ENCODE measurements around the gene LMTK3. TPM values are rescaled to one million over a fixed set of nuclear protein-coding genes. Genes with fewer than 3 reads are reported as not detected.

LMTK3 gene
- total and polyA plus RNA-seq, 9 donors: 0.03 to 0.39 (median 0.14) TPM; not detected in 1

- H3K4me3 ChIP-seq (ENCODE audit: low read length): peak within 1 kb of the TSS; percentile 97
- peak within 1 kb of the TSS; percentile 97 for H3K27ac ChIP-seq (ENCODE audit: low read length)
- H3K27me3 ChIP-seq (ENCODE audit: control insufficient read depth, insufficient read depth, low read length): no peaks in the 10 kb centered on the region
- WGBS (ENCODE audit: insufficient coverage): under 1% methylated on average over 50 of the region's 66 CpGs
- peak; percentile 93 for DNase-seq
- peaks cover 43% of the 10 kb centered on the region for H3K36me3 ChIP-seq (ENCODE audit: control insufficient read depth, insufficient read depth, low read length)
- no peaks in the 10 kb centered on the region for H3K9me3 ChIP-seq (replicated peaks; ENCODE audit: control insufficient read depth, low read depth, low read length)
- H3K4me1 ChIP-seq (ENCODE audit: control insufficient read depth, insufficient read depth, low read length): peaks cover 11% of the 10 kb centered on the region
Observed at GRCh38 chr19:48469289-48469881, 42.2 kb downstream of the LMTK3 start, which contains the start of gene CYTH2. CYTH2 (plus strand) TSS chr19:48469369; CDS start chr19:48469508, 139 bp downstream.

- Histone ChIP-seq H3K36me3 (ENCODE audit: control insufficient read depth, insufficient read depth, low read length) (peaks cover 38% of the 10 kb centered on the region), H3K4me1 (ENCODE audit: control insufficient read depth, insufficient read depth, low read length) (peaks cover 11% of the 10 kb centered on the region), H3K27me3 (ENCODE audit: control insufficient read depth, insufficient read depth, low read length) (no peaks in the 10 kb centered on the region), H3K9me3 (replicated peaks; ENCODE audit: control insufficient read depth, low read depth, low read length) (no peaks in the 10 kb centered on the region), H3K4me3 (ENCODE audit: low read length) (peak overlapping the region; percentile 97), H3K27ac (ENCODE audit: low read length) (peak overlapping the region; percentile 97)
- under 1% methylated on average over 36 of the region's 36 CpGs for WGBS (ENCODE audit: insufficient coverage)
- peak; percentile 100 for DNase-seq
Observed at GRCh38 chr19:48468772-48469288, 42.8 kb downstream of the LMTK3 start.

DNA sequence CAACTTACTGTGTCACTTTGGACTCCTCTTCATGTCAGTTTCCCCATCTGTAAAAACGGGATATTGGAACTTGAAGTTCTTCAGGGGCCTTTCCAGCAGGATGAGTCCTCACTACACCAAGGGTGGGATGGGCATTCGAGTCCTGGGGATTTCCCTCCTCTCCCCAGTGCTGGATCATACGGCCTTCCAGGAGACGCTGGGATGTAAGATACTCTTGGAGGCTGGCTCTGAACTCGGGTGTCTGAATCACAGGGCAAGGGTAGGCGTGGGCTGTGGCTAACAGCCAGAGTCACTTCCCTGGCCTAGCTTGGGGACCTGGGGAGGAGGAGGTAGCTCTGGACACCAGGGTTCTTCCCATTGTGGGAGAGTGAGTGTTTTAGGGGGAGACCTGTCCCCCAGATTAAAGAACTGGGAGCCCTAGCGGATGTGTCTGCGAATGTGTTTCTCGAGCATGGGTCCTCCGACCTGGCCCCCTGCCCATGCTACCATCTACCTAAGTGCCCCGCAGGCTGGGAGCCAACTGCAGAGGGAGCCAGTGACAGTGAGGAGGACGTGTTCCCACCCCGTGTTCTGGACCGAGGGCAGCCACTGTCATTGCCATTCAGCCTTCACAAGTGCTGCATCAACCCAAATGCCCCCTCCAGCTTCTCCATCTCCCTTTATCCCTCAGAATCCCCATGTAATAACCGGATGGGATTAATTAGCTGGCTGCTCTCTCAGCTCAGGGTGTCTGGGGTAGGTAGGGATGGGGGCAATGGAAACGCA is 44.9 kb downstream of the LMTK3 start:
- no peaks in the 10 kb centered on the region for H3K9me3 ChIP-seq (replicated peaks; ENCODE audit: control insufficient read depth, low read depth, low read length)
- H3K4me1 ChIP-seq (ENCODE audit: control insufficient read depth, insufficient read depth, low read length): peaks cover 11% of the 10 kb centered on the region
- peaks cover 17% of the 10 kb centered on the region for H3K36me3 ChIP-seq (ENCODE audit: control insufficient read depth, insufficient read depth, low read length)
- no peak for DNase-seq
- no peak overlapping the region for H3K27ac ChIP-seq (ENCODE audit: low read length)
- H3K4me3 ChIP-seq (ENCODE audit: low read length): no peak overlapping the region
- H3K27me3 ChIP-seq (ENCODE audit: control insufficient read depth, insufficient read depth, low read length): no peaks in the 10 kb centered on the region
- WGBS (ENCODE audit: insufficient coverage): 50% methylated on average over 5 of the region's 16 CpGs

- Histone ChIP-seq H3K4me3 (ENCODE audit: low read length) (no peak overlapping the region), H3K36me3 (ENCODE audit: control insufficient read depth, insufficient read depth, low read length) (peaks cover 1% of the 10 kb centered on the region), H3K27ac (ENCODE audit: low read length) (no peak overlapping the region), H3K9me3 (replicated peaks; ENCODE audit: control insufficient read depth, low read depth, low read length) (no peaks in the 10 kb centered on the region), H3K4me1 (ENCODE audit: control insufficient read depth, insufficient read depth, low read length) (peaks cover 7% of the 10 kb centered on the region), H3K27me3 (ENCODE audit: control insufficient read depth, insufficient read depth, low read length) (no peaks in the 10 kb centered on the region)
- no peak for DNase-seq
- no CpG with 5 or more reads among the region's 1 CpG for WGBS (ENCODE audit: insufficient coverage)
Observed at GRCh38 chr19:48465215-48465614, 46.4 kb downstream of the LMTK3 start.

- Histone ChIP-seq H3K27ac (ENCODE audit: low read length) (no peak overlapping the region), H3K27me3 (ENCODE audit: control insufficient read depth, insufficient read depth, low read length) (no peaks in the 10 kb centered on the region), H3K4me3 (ENCODE audit: low read length) (no peak overlapping the region), H3K9me3 (replicated peaks; ENCODE audit: control insufficient read depth, low read depth, low read length) (no peaks in the 10 kb centered on the region), H3K4me1 (ENCODE audit: control insufficient read depth, insufficient read depth, low read length) (no peaks in the 10 kb centered on the region), H3K36me3 (ENCODE audit: control insufficient read depth, insufficient read depth, low read length) (peaks cover 2% of the 10 kb centered on the region)
- DNase-seq: no peak
- WGBS (ENCODE audit: insufficient coverage): 62% methylated on average over 62 of the region's 62 CpGs
Observed at GRCh38 chr19:48461982-48462655, 49.5 kb downstream of the LMTK3 start.

DNA sequence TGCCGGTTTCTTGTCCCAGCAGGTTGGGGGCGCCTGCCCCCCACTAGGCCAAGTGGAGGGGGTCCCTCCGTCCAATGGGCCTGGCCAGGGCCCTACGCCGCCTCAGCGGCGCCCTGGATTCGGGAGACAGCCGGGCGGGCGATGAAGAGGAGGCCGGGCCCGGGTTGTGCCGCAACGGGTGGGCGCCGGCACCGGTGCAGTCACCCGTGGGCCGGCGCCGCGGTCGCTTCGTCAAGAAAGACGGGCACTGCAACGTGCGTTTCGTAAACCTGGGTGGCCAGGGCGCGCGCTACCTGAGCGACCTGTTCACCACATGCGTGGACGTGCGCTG is 50.0 kb downstream of the LMTK3 start:
- Histone ChIP-seq H3K27ac (ENCODE audit: low read length) (no peak overlapping the region), H3K9me3 (replicated peaks; ENCODE audit: control insufficient read depth, low read depth, low read length) (no peaks in the 10 kb centered on the region), H3K36me3 (ENCODE audit: control insufficient read depth, insufficient read depth, low read length) (peaks cover 7% of the 10 kb centered on the region), H3K4me1 (ENCODE audit: control insufficient read depth, insufficient read depth, low read length) (no peaks in the 10 kb centered on the region), H3K27me3 (ENCODE audit: control insufficient read depth, insufficient read depth, low read length) (no peaks in the 10 kb centered on the region), H3K4me3 (ENCODE audit: low read length) (no peak overlapping the region)
- DNase-seq: no peak
- WGBS (ENCODE audit: insufficient coverage): 85% methylated on average over 36 of the region's 36 CpGs

GRCh38 chr19:48458016-48458415 is 53.6 kb downstream of the LMTK3 start:
- no peaks in the 10 kb centered on the region for H3K27me3 ChIP-seq (ENCODE audit: control insufficient read depth, insufficient read depth, low read length)
- no CpG with 5 or more reads among the region's 2 CpGs for WGBS (ENCODE audit: insufficient coverage)
- no peak for DNase-seq
- no peaks in the 10 kb centered on the region for H3K4me1 ChIP-seq (ENCODE audit: control insufficient read depth, insufficient read depth, low read length)
- H3K4me3 ChIP-seq (ENCODE audit: low read length): no peak overlapping the region
- no peaks in the 10 kb centered on the region for H3K9me3 ChIP-seq (replicated peaks; ENCODE audit: control insufficient read depth, low read depth, low read length)
- H3K27ac ChIP-seq (ENCODE audit: low read length): no peak overlapping the region
- peaks cover 39% of the 10 kb centered on the region for H3K36me3 ChIP-seq (ENCODE audit: control insufficient read depth, insufficient read depth, low read length)

GRCh38 chr19:48456864-48457263 is 54.8 kb downstream of the LMTK3 start:
- WGBS (ENCODE audit: insufficient coverage): 85% methylated on average over 2 of the region's 4 CpGs
- H3K36me3 ChIP-seq (ENCODE audit: control insufficient read depth, insufficient read depth, low read length): peaks cover 49% of the 10 kb centered on the region
- no peak overlapping the region for H3K4me3 ChIP-seq (ENCODE audit: low read length)
- H3K27me3 ChIP-seq (ENCODE audit: control insufficient read depth, insufficient read depth, low read length): no peaks in the 10 kb centered on the region
- no peaks in the 10 kb centered on the region for H3K9me3 ChIP-seq (replicated peaks; ENCODE audit: control insufficient read depth, low read depth, low read length)
- H3K27ac ChIP-seq (ENCODE audit: low read length): no peak overlapping the region
- DNase-seq: no peak
- no peaks in the 10 kb centered on the region for H3K4me1 ChIP-seq (ENCODE audit: control insufficient read depth, insufficient read depth, low read length)

DNA sequence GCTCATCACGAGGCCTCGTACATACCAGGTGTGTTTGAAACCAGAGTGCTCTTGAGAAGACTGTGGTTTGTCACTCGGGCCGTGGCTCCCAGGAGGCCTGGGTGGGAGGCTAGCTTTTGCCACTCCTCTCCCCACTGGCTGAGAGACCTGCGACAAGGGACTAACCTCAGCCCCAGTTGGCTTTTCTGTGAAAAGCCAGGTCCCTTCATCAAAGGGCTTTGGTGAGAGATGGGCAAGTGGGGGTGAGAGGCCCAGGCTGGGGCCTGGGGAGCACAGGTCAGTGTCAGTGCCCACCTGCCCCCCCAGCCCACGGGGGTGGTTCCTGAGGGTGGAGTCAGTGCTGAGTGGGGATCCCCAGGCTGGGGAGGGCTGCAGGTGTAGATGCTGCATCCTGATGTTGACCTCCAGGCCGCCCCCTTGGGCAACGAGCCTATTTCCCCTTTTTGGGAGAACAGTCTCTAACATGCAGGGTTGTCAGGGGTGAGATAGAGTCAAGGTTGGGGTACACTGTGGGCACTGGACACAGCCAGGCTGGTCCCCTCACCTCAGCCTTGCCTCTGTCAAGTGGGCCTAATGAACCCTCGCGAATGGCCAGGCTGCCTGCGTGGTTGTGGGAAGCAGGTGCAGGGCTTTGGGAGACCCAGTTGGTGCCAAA is 55.6 kb downstream of the LMTK3 start:
- DNase-seq: no peak
- 84% methylated on average over 10 of the region's 11 CpGs for WGBS (ENCODE audit: insufficient coverage)
- peaks cover 57% of the 10 kb centered on the region for H3K36me3 ChIP-seq (ENCODE audit: control insufficient read depth, insufficient read depth, low read length)
- no peak overlapping the region for H3K4me3 ChIP-seq (ENCODE audit: low read length)
- no peaks in the 10 kb centered on the region for H3K27me3 ChIP-seq (ENCODE audit: control insufficient read depth, insufficient read depth, low read length)
- no peaks in the 10 kb centered on the region for H3K9me3 ChIP-seq (replicated peaks; ENCODE audit: control insufficient read depth, low read depth, low read length)
- H3K4me1 ChIP-seq (ENCODE audit: control insufficient read depth, insufficient read depth, low read length): no peaks in the 10 kb centered on the region
- no peak overlapping the region for H3K27ac ChIP-seq (ENCODE audit: low read length)
